ENCODE results near the gene ADAM8.

- TF ChIP-seq MAX (IDR thresholded peaks at IDR 0.05): no peak
- TF ChIP-seq REST (IDR thresholded peaks at IDR 0.05; ENCODE audit: low read depth): no peak
- TF ChIP-seq EGR1 (IDR thresholded peaks at IDR 0.05): no peak
- TF ChIP-seq EP300 (IDR thresholded peaks at IDR 0.05; ENCODE audit: borderline replicate concordance): no peak
These were observed 28.9 kb downstream of the ADAM8 start for GRCh38 chr10:133247681-133248333.

Data from Ishikawa (cell line).